Measurements from ENCODE around the gene FOXE1. TPM values are rescaled to one million over a fixed set of nuclear protein-coding genes. Genes with fewer than 3 reads are reported as not detected.

FOXE1 gene
- polyA plus RNA-seq, 1 of the 3 experiments (the other 2 are of a cell fraction) = 0.03 TPM

DNA sequence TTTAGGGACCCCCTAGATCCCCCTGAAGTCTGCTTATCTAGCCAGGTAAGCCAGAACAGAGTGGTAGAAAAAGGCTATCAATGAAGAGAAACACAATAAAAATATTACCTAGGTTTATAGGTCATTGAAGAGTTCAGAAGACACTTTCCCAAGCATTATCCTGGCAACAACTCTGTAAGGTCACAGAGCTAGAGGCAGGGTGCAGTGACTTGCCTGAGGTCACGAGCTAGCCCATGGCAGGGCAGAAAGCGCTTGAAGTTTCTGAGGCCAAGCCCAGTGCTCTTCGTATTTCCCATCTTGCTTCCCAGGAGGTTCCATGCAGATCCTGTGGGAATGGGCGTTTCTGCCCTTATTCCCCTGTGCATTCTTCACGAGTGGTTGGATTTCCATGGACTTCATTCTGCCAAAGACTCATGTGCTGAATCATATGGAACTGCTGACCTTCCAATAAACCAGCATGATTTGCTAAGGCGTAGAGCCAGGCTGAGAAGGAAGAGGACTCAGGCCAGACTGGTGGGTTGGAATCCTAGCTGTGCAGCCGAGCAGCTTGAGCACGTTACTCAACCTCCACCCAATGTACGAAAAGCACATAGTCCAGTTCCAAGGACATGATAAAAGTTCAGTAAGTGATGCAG, 47.2 kb downstream of the FOXE1 start:
- no peak for DNase-seq
- Histone ChIP-seq H3K79me2 (ENCODE audit: insufficient read depth) (no peaks in the 10 kb centered on the region), H3K9me2 (no peaks in the 10 kb centered on the region), H3K4me2 (no peak overlapping the region), H3K4me1 (ENCODE audit: control insufficient read depth in 1 of 2, insufficient read depth in 2 of 2, low read depth in 1 of 2, low read length in 1 of 2) (no peaks in the 10 kb centered on the region), H3K9me3 (no peaks in the 10 kb centered on the region), H4K20me1 (ENCODE audit: insufficient read depth) (no peaks in the 10 kb centered on the region), H3K27me3 (ENCODE audit: insufficient read depth) (no peaks in the 10 kb centered on the region), H2AFZ (ENCODE audit: low read depth) (no peak overlapping the region), H3K27ac (ENCODE audit: low read depth in 2 of 2, low read length in 1 of 2) (no peak overlapping the region), H3F3A (replicated peaks; ENCODE audit: insufficient read depth) (peaks cover 4% of the 10 kb centered on the region), H3K9ac (no peak overlapping the region), H3K4me3 (ENCODE audit: low read depth in 2 of 2, low read length in 1 of 2) (no peak overlapping the region), H3K36me3 (replicated peaks in 1 of 2; ENCODE audit: control insufficient read depth in 1 of 2, insufficient read depth in 2 of 2, low read length in 1 of 2) (peaks cover 0 to 8% of the 10 kb centered on the region in 2 experiments)
- TF ChIP-seq RAD21 (IDR thresholded peaks at IDR 0.05; ENCODE audit: low read length) (no peak), MXI1 (IDR thresholded peaks at IDR 0.05; ENCODE audit: low read depth, low read length) (no peak), SMC3 (IDR thresholded peaks at IDR 0.05; ENCODE audit: low read depth, low read length) (no peak), ELF1 (IDR thresholded peaks at IDR 0.05) (no peak), JUND (IDR thresholded peaks at IDR 0.05) (no peak), GATA2 (CRISPR knock-in tag; IDR thresholded peaks at IDR 0.05) (no peak), YY1 (IDR thresholded peaks at IDR 0.05; ENCODE audit: low read depth) (no peak), FOXJ3 (CRISPR knock-in tag; IDR thresholded peaks at IDR 0.05) (no peak)
- TF ChIP-seq, protein P1, sequence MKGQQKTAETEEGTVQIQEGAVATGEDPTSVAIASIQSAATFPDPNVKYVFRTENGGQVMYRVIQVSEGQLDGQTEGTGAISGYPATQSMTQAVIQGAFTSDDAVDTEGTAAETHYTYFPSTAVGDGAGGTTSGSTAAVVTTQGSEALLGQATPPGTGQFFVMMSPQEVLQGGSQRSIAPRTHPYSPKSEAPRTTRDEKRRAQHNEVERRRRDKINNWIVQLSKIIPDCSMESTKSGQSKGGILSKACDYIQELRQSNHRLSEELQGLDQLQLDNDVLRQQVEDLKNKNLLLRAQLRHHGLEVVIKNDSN (IDR thresholded peaks at IDR 0.05; ENCODE audit: borderline replicate concordance, low read depth) = no peak
- TF ChIP-seq, protein P2, sequence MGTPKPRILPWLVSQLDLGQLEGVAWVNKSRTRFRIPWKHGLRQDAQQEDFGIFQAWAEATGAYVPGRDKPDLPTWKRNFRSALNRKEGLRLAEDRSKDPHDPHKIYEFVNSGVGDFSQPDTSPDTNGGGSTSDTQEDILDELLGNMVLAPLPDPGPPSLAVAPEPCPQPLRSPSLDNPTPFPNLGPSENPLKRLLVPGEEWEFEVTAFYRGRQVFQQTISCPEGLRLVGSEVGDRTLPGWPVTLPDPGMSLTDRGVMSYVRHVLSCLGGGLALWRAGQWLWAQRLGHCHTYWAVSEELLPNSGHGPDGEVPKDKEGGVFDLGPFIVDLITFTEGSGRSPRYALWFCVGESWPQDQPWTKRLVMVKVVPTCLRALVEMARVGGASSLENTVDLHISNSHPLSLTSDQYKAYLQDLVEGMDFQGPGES (IDR thresholded peaks at IDR 0.05; ENCODE audit: low read depth, low read length) = no peak
- TF ChIP-seq, protein P3, sequence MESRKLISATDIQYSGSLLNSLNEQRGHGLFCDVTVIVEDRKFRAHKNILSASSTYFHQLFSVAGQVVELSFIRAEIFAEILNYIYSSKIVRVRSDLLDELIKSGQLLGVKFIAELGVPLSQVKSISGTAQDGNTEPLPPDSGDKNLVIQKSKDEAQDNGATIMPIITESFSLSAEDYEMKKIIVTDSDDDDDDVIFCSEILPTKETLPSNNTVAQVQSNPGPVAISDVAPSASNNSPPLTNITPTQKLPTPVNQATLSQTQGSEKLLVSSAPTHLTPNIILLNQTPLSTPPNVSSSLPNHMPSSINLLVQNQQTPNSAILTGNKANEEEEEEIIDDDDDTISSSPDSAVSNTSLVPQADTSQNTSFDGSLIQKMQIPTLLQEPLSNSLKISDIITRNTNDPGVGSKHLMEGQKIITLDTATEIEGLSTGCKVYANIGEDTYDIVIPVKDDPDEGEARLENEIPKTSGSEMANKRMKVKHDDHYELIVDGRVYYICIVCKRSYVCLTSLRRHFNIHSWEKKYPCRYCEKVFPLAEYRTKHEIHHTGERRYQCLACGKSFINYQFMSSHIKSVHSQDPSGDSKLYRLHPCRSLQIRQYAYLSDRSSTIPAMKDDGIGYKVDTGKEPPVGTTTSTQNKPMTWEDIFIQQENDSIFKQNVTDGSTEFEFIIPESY (IDR thresholded peaks at IDR 0.05; ENCODE audit: borderline replicate concordance, low read depth) = no peak
- WGBS (ENCODE audit: low lambda C conversion rate) = 96% methylated on average over 9 of the region's 9 CpGs
- CTCF ChIA-PET = interaction anchor here (0.6 to 4.1 kb wide), 34 partner anchors 9 to 431 kb away, joined by 3 to 53 read pairs (median 4); partner anchors contain the start of genes ANP32B and TRMO
- POLR2A ChIA-PET = no interaction called here

DNA sequence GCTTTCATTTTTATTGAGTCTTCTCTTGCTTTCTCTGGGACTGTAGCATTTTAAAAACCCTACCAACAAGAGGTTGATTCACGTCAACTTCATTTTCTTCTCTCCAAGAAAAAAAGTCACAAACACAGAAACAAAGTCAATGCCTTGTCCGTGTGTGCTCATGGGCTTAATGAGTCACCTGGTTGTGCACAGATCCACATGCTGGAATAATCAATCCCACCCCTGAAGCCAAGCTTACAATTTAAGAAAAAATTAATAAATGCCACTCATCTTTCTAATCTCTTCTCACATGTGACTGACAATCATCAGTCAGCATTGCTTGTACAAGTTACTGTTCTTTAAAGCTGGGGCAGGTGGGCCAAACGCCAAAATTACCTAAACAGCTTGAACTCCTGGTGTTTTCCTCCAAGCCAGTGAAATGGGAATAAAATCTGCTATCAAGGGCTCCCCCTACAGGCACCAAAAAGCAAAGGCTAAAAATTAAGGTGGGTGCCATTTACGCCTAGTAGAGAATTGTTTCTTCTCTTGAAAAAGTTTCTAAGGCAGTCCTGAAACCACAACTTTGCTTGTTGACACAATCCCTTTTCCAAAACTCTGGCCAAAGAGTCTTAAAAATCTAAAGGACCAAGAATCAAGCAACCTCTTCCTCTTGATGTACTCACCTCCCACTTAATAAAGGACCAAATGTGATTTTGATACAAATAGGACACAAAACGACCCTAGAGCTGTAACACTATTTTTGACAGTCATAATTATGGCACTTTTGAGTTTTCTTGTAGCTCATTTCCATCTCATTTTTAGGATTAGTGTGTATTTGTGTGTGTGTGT, 47.9 kb downstream of the FOXE1 start:
- Histone ChIP-seq H3K4me3 (ENCODE audit: low read depth in 2 of 2, low read length in 1 of 2) (no peak overlapping the region; a peak in 1 of 4 replicates), H3K9ac (no peak overlapping the region), H3K9me3 (no peaks in the 10 kb centered on the region), H4K20me1 (ENCODE audit: insufficient read depth) (no peaks in the 10 kb centered on the region), H3K79me2 (ENCODE audit: insufficient read depth) (no peaks in the 10 kb centered on the region), H3K4me2 (no peak overlapping the region), H3K36me3 (replicated peaks in 1 of 2; ENCODE audit: control insufficient read depth in 1 of 2, insufficient read depth in 2 of 2, low read length in 1 of 2) (peaks cover 0 to 8% of the 10 kb centered on the region in 2 experiments), H3K27ac (ENCODE audit: low read depth in 2 of 2, low read length in 1 of 2) (no peak overlapping the region), H3K4me1 (ENCODE audit: control insufficient read depth in 1 of 2, insufficient read depth in 2 of 2, low read depth in 1 of 2, low read length in 1 of 2) (no peaks in the 10 kb centered on the region), H3K9me2 (no peaks in the 10 kb centered on the region), H2AFZ (ENCODE audit: low read depth) (no peak overlapping the region), H3F3A (replicated peaks; ENCODE audit: insufficient read depth) (peaks cover 4% of the 10 kb centered on the region), H3K27me3 (ENCODE audit: insufficient read depth) (no peaks in the 10 kb centered on the region)
- WGBS (ENCODE audit: low lambda C conversion rate) = 39% methylated on average over 5 of the region's 5 CpGs
- ChIA-PET CTCF (interaction anchor here (0.6 to 4.1 kb wide), 40 partner anchors 9 to 431 kb away, joined by 3 to 53 read pairs (median 4); partner anchors contain the start of genes ANP32B, FOXE1 and TRMO), POLR2A (no interaction called here)
- TF ChIP-seq RCOR1 (IDR thresholded peaks at IDR 0.05; ENCODE audit: low read length) = no peak
- peak; percentile 70 for TF ChIP-seq RAD21 (IDR thresholded peaks at IDR 0.05; ENCODE audit: low read length)
- no peak for TF ChIP-seq RFX5 (IDR thresholded peaks at IDR 0.05; ENCODE audit: low read length)
- TF ChIP-seq, protein P4, sequence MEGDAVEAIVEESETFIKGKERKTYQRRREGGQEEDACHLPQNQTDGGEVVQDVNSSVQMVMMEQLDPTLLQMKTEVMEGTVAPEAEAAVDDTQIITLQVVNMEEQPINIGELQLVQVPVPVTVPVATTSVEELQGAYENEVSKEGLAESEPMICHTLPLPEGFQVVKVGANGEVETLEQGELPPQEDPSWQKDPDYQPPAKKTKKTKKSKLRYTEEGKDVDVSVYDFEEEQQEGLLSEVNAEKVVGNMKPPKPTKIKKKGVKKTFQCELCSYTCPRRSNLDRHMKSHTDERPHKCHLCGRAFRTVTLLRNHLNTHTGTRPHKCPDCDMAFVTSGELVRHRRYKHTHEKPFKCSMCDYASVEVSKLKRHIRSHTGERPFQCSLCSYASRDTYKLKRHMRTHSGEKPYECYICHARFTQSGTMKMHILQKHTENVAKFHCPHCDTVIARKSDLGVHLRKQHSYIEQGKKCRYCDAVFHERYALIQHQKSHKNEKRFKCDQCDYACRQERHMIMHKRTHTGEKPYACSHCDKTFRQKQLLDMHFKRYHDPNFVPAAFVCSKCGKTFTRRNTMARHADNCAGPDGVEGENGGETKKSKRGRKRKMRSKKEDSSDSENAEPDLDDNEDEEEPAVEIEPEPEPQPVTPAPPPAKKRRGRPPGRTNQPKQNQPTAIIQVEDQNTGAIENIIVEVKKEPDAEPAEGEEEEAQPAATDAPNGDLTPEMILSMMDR (IDR thresholded peaks at IDR 0.05) = peak; percentile 93
- peak; percentile 57 for TF ChIP-seq SMC3 (IDR thresholded peaks at IDR 0.05; ENCODE audit: low read depth, low read length)
- no peak for TF ChIP-seq EP300 (IDR thresholded peaks at IDR 0.05; ENCODE audit: borderline replicate concordance in 1 of 2, low read depth in 1 of 2, low read length in 1 of 2)
- no peak for TF ChIP-seq EZH2phosphoT487 (IDR thresholded peaks at IDR 0.05; ENCODE audit: borderline replicate concordance, low read depth)
- TF ChIP-seq, protein P3 (IDR thresholded peaks at IDR 0.05; ENCODE audit: borderline replicate concordance, low read depth) = no peak
- no peak for TF ChIP-seq YY1 (IDR thresholded peaks at IDR 0.05; ENCODE audit: low read depth)
- peak; percentile 61 for DNase-seq

Data from SK-N-SH (cell line).